Caco-2 (cell line): ENCODE results near the gene CPNE6. TPM values are rescaled to one million over a fixed set of nuclear protein-coding genes. Genes with fewer than 3 reads are reported as not detected.

Source experiments
- BruUV-seq: library from RNA; stranded (reverse); fragments of 400-500 nt; replicated peaks from 2 replicates; lab custom pipeline; 2021; lab: Mats Ljungman, UMichigan
- CTCF ChIA-PET: fragments of 300-600 bp; sonication (Branson Sonifier 250); formaldehyde crosslinking; loops from one replicate; lab custom pipeline; 2022; ENCODE audit warnings: antibody characterized with exemption; lab: Charles Lee
- POLR2A ChIA-PET: fragments of 300-600 bp; sonication (Branson Sonifier 250); formaldehyde crosslinking; loops from one replicate; lab custom pipeline; 2022; ENCODE audit warnings: antibody characterized with exemption; lab: Charles Lee
- DNase-seq, 2 experiments: peaks; one replicate each; pipeline versions ENCODE4 v3.0.0 to v3.0.0-alpha.2; 2020 to 2022
- H3K27me3 ChIP-seq: replicated peaks from 2 replicates; pipeline ENCODE4 v1.6.0; 2011; ENCODE audit warnings: low read length; ENCODE audit not compliant: control insufficient read depth, insufficient read depth
- H3K36me3 ChIP-seq: 2 replicates; pipeline ENCODE4 v1.5.1; 2011; ENCODE audit warnings: low read length; ENCODE audit not compliant: control insufficient read depth, insufficient read depth
- H3K4me1 ChIP-seq: fragments of 250-450 bp; sonication (Bioruptor Pico); 2 replicates; pipeline ENCODE4 v1.5.1; 2020; ENCODE audit warnings: mild to moderate bottlenecking
- H3K4me3 ChIP-seq: 2 replicates; pipeline ENCODE4 v1.5.1; 2011; ENCODE audit warnings: low read depth, mild to moderate bottlenecking, control low read depth, low read length
- H3K9me3 ChIP-seq: fragments of 250-450 bp; sonication (Bioruptor Pico); 2 replicates; pipeline ENCODE4 v1.5.1; 2020; ENCODE audit warnings: mild to moderate bottlenecking, moderate library complexity
- H3K27ac Mint-ChIP-seq: one replicate; pipeline ENCODE4 v1.8.0; 2022; ENCODE audit warnings: mixed read lengths; ENCODE audit not compliant: unreplicated experiment
- H3K27me3 Mint-ChIP-seq: one replicate; pipeline ENCODE4 v1.8.0; 2022; ENCODE audit warnings: mixed read lengths; ENCODE audit not compliant: insufficient read depth, unreplicated experiment
- H3K36me3 Mint-ChIP-seq: one replicate; pipeline ENCODE4 v1.8.0; 2022; ENCODE audit warnings: mild to moderate bottlenecking, mixed read lengths; ENCODE audit not compliant: insufficient read depth, unreplicated experiment
- H3K4me1 Mint-ChIP-seq: one replicate; pipeline ENCODE4 v1.8.0; 2022; ENCODE audit warnings: low read depth, mixed read lengths; ENCODE audit not compliant: unreplicated experiment
- H3K4me3 Mint-ChIP-seq: one replicate; pipeline ENCODE4 v1.8.0; 2022; ENCODE audit warnings: mild to moderate bottlenecking, moderate library complexity, mixed read lengths; ENCODE audit not compliant: unreplicated experiment
- H3K9me3 Mint-ChIP-seq: one replicate; pipeline ENCODE4 v1.8.0; 2022; ENCODE audit warnings: mixed read lengths; ENCODE audit not compliant: unreplicated experiment
- CTCF ChIP-seq, 2 experiments: fragments of 200-600 bp in 1 of 2; IDR thresholded peaks; 1 replicate in 1 of 2; 2 replicates in 1 of 2; pipeline versions ENCODE4 v1.5.1 to v1.8.0; 2011 to 2022; ENCODE audit warnings: antibody characterized with exemption in 1 of 2, control low read depth in 1 of 2, inconsistent platforms in 1 of 2, low read depth in 1 of 2, low read length in 1 of 2, mild to moderate bottlenecking in 1 of 2, moderate library complexity in 1 of 2; ENCODE audit not compliant: insufficient read depth in 1 of 2, severe bottlenecking in 1 of 2, unreplicated experiment in 1 of 2
- intact Hi-C: fragments of 100-400 bp; cut with micrococcal nuclease; formaldehyde crosslinking; loops from one replicate; pipeline ENCODE4 v1.10.0; 2022; ENCODE audit not compliant: unreplicated experiment
- total RNA-seq: library from RNA; stranded (reverse); gene quantifications from 2 replicates; pipeline ENCODE4 v1.2.3, GENCODE V29; 2022

The CPNE6 gene
- total RNA-seq, 1 experiment from 2014 or later = not detected

- Histone ChIP-seq H3K36me3 (no peaks in the 10 kb centered on the region), H3K4me1 (peaks cover 8% of the 10 kb centered on the region; the same call in 1 of the 2 replicates), H3K9me3 (no peaks in the 10 kb centered on the region; the same call in 1 of the 2 replicates), H3K4me3 (no peak overlapping the region), H3K27me3 (no peaks in the 10 kb centered on the region)
- BruUV-seq = no TSS peak
- TF ChIP-seq CTCF (IDR thresholded peaks at IDR 0.05; ENCODE audit: insufficient read depth in 1 of 2, low read depth in 1 of 2, low read length in 1 of 2, severe bottlenecking in 1 of 2, unreplicated experiment in 1 of 2) = no peak
- Mint-ChIP-seq H3K4me1 (peaks cover 5% of the 10 kb centered on the region), H3K4me3 (no peak overlapping the region), H3K27me3 (no peaks in the 10 kb centered on the region), H3K27ac (no peak overlapping the region), H3K36me3 (peaks cover 14% of the 10 kb centered on the region), H3K9me3 (no peaks in the 10 kb centered on the region)
- POLR2A ChIA-PET = interaction anchor here (1.1 kb wide), 1 partner anchor 52 kb away, joined by 3 read pairs; no protein-coding TSS in a partner anchor
- intact Hi-C loops = no loop called here
- CTCF ChIA-PET = interaction anchor here (0.7 to 6.7 kb wide), 6 partner anchors 8 to 53 kb away, joined by 3 to 155 read pairs (median 10); partner anchors contain the start of genes PCK2 and PSME2
- no peak for DNase-seq
Observed at GRCh38 chr14:24110523-24110922, 39.2 kb downstream of the CPNE6 start.

- intact Hi-C loops = no loop called here
- DNase-seq = no peak
- BruUV-seq = TSS peak; percentile 77
- Mint-ChIP-seq H3K4me1 (peaks cover 13% of the 10 kb centered on the region), H3K9me3 (no peaks in the 10 kb centered on the region), H3K36me3 (peaks cover 26% of the 10 kb centered on the region), H3K4me3 (peak overlapping the region; percentile 100), H3K27ac (peak overlapping the region; percentile 98), H3K27me3 (no peaks in the 10 kb centered on the region)
- ChIA-PET POLR2A (interaction anchor here (0.6 to 3.3 kb wide), 8 partner anchors 12 to 792 kb away, joined by 3 to 72 read pairs (median 20); partner anchors contain the start of genes EMC9, PABPN1, PCK2 and PSME1), CTCF (interaction anchor here (0.6 to 3.3 kb wide), 7 partner anchors 20 to 135 kb away, joined by 3 to 26 read pairs (median 17); partner anchors contain the start of genes IRF9, PCK2, PSME1 and PSME2)
- Histone ChIP-seq H3K36me3 (peaks cover 2% of the 10 kb centered on the region; the same call in 1 of the 2 replicates), H3K9me3 (no peaks in the 10 kb centered on the region), H3K27me3 (no peaks in the 10 kb centered on the region), H3K4me3 (peak overlapping the region; percentile 77), H3K4me1 (peaks cover 8% of the 10 kb centered on the region; the same call in 1 of the 2 replicates)
- TF ChIP-seq CTCF (IDR thresholded peaks at IDR 0.05; ENCODE audit: insufficient read depth in 1 of 2, low read depth in 1 of 2, low read length in 1 of 2, severe bottlenecking in 1 of 2, unreplicated experiment in 1 of 2) = no peak
Observed at GRCh38 chr14:24113379-24113800, 42.0 kb downstream of the CPNE6 start.

- no TSS peak for BruUV-seq
- H3K4me1 ChIP-seq = peaks cover 3% of the 10 kb centered on the region; the same call in 1 of the 2 replicates
- peaks cover 2% of the 10 kb centered on the region; the same call in 1 of the 2 replicates for H3K36me3 ChIP-seq
- H3K27me3 ChIP-seq = no peaks in the 10 kb centered on the region
- Mint-ChIP-seq H3K4me3 (peak overlapping the region; percentile 100), H3K36me3 (peaks cover 29% of the 10 kb centered on the region), H3K27me3 (no peaks in the 10 kb centered on the region), H3K9me3 (no peaks in the 10 kb centered on the region), H3K4me1 (peaks cover 13% of the 10 kb centered on the region), H3K27ac (peak overlapping the region; percentile 98)
- no peak for TF ChIP-seq CTCF (IDR thresholded peaks at IDR 0.05; ENCODE audit: insufficient read depth in 1 of 2, low read depth in 1 of 2, low read length in 1 of 2, severe bottlenecking in 1 of 2, unreplicated experiment in 1 of 2)
- intact Hi-C loops = loop anchor here (1.0 to 2.0 kb wide), 4 partner anchors 20 to 75 kb away; partner anchors contain the start of genes EMC9, IPO4, IRF9 and PCK2
- ChIA-PET POLR2A (interaction anchor here (0.6 to 3.3 kb wide), 18 partner anchors 11 to 793 kb away, joined by 3 to 72 read pairs (median 5); partner anchors contain the start of genes CARMIL3, CHMP4A, EMC9 and IPO4), CTCF (interaction anchor here (0.6 to 3.3 kb wide), 14 partner anchors 8 to 1045 kb away, joined by 3 to 26 read pairs (median 5); partner anchors contain the start of genes EMC9, IRF9, PCK2 and PSME1)
- no peaks in the 10 kb centered on the region for H3K9me3 ChIP-seq
- peak overlapping the region; percentile 77 for H3K4me3 ChIP-seq
- peak; percentile 95 to 96 for DNase-seq
Observed at GRCh38 chr14:24113801-24114531, 42.6 kb downstream of the CPNE6 start.
